DLD1 (cell line): ENCODE measurements around the gene CCDC171.
"Not testable (repeated sequence)": the region's sequence is repeated elsewhere in the genome, so short reads cannot be mapped to it uniquely, and the experiment has no call there.

Experiments
- in situ Hi-C: cut with HindIII; loops from 2 replicates; pipeline ENCODE4 v1.10.0; 2017; ENCODE audit warnings: low sequenced_read_pairs

Gene CCDC171

GRCh38 chr9:15552636-15553527 lies at the start of gene CCDC171:
Gene CCDC171, plus strand, starts transcription at chr9:15553043. Its CDS starts 11,046 bp downstream, at chr9:15564089.
- in situ Hi-C loops = no loop called here

GRCh38 chr9:15505921-15506320 lies 46.9 kb upstream of the CCDC171 start:
- in situ Hi-C loops = no loop called here

GRCh38 chr9:15509931-15510788 lies 42.7 kb upstream of the CCDC171 start:
- in situ Hi-C loops = no loop called here

GRCh38 chr9:15510789-15511575 lies 41.9 kb upstream of the CCDC171 start, which contains the start of gene PSIP1:
Gene PSIP1, minus strand, starts transcription at chr9:15510970. Its CDS starts 782 bp downstream, at chr9:15510188.
- in situ Hi-C loops = no loop called here

- in situ Hi-C loops = no loop called here
Measured at GRCh38 chr9:15512204-15512603, 40.6 kb upstream of the CCDC171 start.

GRCh38 chr9:15512889-15513288 lies 40.0 kb upstream of the CCDC171 start:
- in situ Hi-C loops = no loop called here

GRCh38 chr9:15513335-15513734 lies 39.5 kb upstream of the CCDC171 start:
- in situ Hi-C loops = no loop called here

- in situ Hi-C loops = no loop called here
Measured at GRCh38 chr9:15519831-15520230, 33.0 kb upstream of the CCDC171 start.

- in situ Hi-C loops = no loop called here
Measured at GRCh38 chr9:15521254-15521653, 31.6 kb upstream of the CCDC171 start.

- in situ Hi-C loops = no loop called here
Measured at GRCh38 chr9:15522130-15522755, 30.6 kb upstream of the CCDC171 start.

- in situ Hi-C loops = no loop called here
Measured at GRCh38 chr9:15524845-15525455, 27.9 kb upstream of the CCDC171 start.

- in situ Hi-C loops = no loop called here
Measured at GRCh38 chr9:15525958-15526357, 26.9 kb upstream of the CCDC171 start.

- in situ Hi-C loops = not testable (repeated sequence)
Measured at GRCh38 chr9:15527035-15527434, 25.8 kb upstream of the CCDC171 start.

GRCh38 chr9:15529566-15530324 lies 23.1 kb upstream of the CCDC171 start:
- in situ Hi-C loops = no loop called here

GRCh38 chr9:15531380-15531779 lies 21.5 kb upstream of the CCDC171 start:
- in situ Hi-C loops = no loop called here

GRCh38 chr9:15541872-15542271 lies 11.0 kb upstream of the CCDC171 start:
- in situ Hi-C loops = no loop called here

- in situ Hi-C loops = no loop called here
Measured at GRCh38 chr9:15542624-15543023, 10.2 kb upstream of the CCDC171 start.

GRCh38 chr9:15543047-15543813 lies 9.6 kb upstream of the CCDC171 start:
- in situ Hi-C loops = no loop called here
